Measurements from ENCODE around the gene TREML2.

Gene TREML2

GRCh38 chr6:41164551-41165120, 36.3 kb downstream of the TREML2 start:
- TF ChIP-seq Cebpa-rat (IDR thresholded peaks at IDR 0.05), result no peak
- Histone ChIP-seq H3K4me3 (no peak overlapping the region), H3K4me2 (no peak overlapping the region), H3K9ac (no peak overlapping the region), H4K20me1 (no peaks in the 10 kb centered on the region), H3K27ac (no peak overlapping the region), H3K27me3 (no peaks in the 10 kb centered on the region), H3K4me1 (peaks cover 5% of the 10 kb centered on the region; the same call in 1 of the 2 replicates), H3K36me3 (no peaks in the 10 kb centered on the region), H3K9me3 (no peaks in the 10 kb centered on the region)

GRCh38 chr6:41163419-41163717, 37.6 kb downstream of the TREML2 start:
- no peak overlapping the region for H3K9ac ChIP-seq
- no peak overlapping the region for H3K4me3 ChIP-seq
- H3K9me3 ChIP-seq, result no peaks in the 10 kb centered on the region
- no peak overlapping the region for H3K27ac ChIP-seq
- H3K27me3 ChIP-seq, result no peaks in the 10 kb centered on the region
- no peaks in the 10 kb centered on the region for H3K36me3 ChIP-seq
- H3K4me1 ChIP-seq, result peaks cover 5% of the 10 kb centered on the region; the same call in 1 of the 2 replicates
- no peak overlapping the region for H3K4me2 ChIP-seq
- no peaks in the 10 kb centered on the region for H4K20me1 ChIP-seq
- no peak for TF ChIP-seq Cebpa-rat (IDR thresholded peaks at IDR 0.05)

DNA sequence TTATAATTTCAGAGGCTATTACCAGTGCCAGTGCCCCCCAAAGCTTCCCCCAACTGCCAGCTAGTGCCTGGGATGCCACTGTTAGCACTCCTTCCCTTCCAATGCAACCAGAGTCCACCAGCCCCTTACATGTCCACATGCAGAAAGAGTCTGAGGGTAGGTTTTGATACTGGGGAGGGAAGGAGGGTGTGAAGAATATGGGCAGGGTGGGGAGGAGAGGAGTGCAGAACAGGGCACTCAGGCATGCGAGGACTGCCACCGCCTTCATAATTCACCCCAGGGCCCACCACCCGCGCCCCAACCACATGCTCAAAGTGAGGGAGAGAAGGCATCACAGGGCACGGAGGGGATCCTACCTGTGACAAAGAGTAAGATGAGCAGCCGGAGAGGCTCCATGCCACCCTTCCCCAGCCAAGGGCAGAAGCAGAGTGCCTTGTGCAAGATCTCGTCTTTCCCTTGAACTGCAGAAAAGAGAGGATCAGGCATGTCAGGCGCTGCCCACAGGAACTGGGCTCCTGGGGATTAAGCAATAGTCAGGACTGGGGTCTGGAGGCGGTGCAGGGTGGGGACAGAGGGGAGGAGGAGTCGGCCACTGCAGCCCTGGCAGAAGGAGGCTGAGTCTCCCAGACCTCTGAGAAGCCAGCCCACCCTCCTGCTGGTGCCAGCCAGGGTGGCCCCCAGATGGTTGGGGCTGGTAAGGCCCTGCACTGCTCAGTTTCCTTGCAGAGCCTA, 38.1 kb downstream of the TREML2 start, which contains the start of gene TREM2:
Gene TREM2, minus strand, starts transcription at position 430 of the 732 bp plus-strand sequence. Its CDS starts 34 bp downstream, at position 396.
- Histone ChIP-seq H3K4me3 (no peak within 1 kb of the TSS), H3K36me3 (no peaks in the 10 kb centered on the region), H3K27ac (no peak within 1 kb of the TSS), H3K4me1 (peaks cover 5% of the 10 kb centered on the region; the same call in 1 of the 2 replicates), H3K4me2 (0 out of 2 replicates have a peak within 1 kb of the TSS, but pooled peaks have one; percentile 14), H4K20me1 (no peaks in the 10 kb centered on the region), H3K9ac (no peak within 1 kb of the TSS), H3K9me3 (no peaks in the 10 kb centered on the region), H3K27me3 (no peaks in the 10 kb centered on the region)
- TF ChIP-seq Cebpa-rat (IDR thresholded peaks at IDR 0.05), result no peak

DNA sequence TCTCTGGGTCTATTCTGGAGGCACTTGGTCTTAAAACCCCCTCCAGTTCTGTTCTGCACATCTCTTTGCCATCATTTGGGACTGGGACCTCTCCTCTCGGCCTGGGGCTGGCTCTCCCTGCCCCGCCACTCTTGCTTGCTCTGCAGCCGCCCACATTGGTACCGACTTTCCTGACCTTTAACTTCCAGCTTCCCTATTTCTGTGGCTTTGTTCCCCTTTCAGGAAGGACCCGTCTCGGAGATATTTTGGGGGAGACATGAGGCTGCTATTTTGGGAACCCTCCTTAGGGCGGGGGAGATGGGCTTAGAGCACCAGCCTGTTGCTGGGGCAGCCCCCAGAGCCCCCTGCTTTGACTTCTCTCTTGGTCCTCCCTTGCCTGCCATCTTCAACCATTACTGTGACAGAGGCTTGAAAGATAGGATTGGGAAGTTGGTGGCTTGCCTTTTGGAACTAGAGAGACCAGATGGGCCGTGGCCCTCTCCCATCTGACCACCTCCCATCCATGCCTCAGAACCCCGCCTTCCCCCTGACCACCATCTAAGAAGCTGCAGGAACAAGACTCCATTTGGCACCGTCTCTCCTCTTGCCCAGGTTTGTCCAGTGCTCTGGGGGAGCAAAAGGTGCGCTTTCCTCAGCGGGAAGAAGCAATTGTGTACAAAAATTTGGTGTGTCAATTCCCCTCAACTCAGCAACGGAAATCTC, 38.9 kb downstream of the TREML2 start:
- 0 out of 2 replicates have a peak overlapping the region, but pooled peaks have one; percentile 14 for H3K4me2 ChIP-seq
- H3K4me1 ChIP-seq, result peaks cover 5% of the 10 kb centered on the region; the same call in 1 of the 2 replicates
- H4K20me1 ChIP-seq, result no peaks in the 10 kb centered on the region
- H3K9me3 ChIP-seq, result no peaks in the 10 kb centered on the region
- H3K9ac ChIP-seq, result no peak overlapping the region
- no peak overlapping the region for H3K27ac ChIP-seq
- H3K27me3 ChIP-seq, result no peaks in the 10 kb centered on the region
- no peak overlapping the region for H3K4me3 ChIP-seq
- TF ChIP-seq Cebpa-rat (IDR thresholded peaks at IDR 0.05), result no peak
- no peaks in the 10 kb centered on the region for H3K36me3 ChIP-seq

GRCh38 chr6:41161380-41161779, 39.6 kb downstream of the TREML2 start:
- Histone ChIP-seq H4K20me1 (no peaks in the 10 kb centered on the region), H3K4me1 (peaks cover 5% of the 10 kb centered on the region; the same call in 1 of the 2 replicates), H3K9me3 (no peaks in the 10 kb centered on the region), H3K4me2 (no peak overlapping the region), H3K36me3 (no peaks in the 10 kb centered on the region), H3K27ac (no peak overlapping the region), H3K9ac (no peak overlapping the region), H3K4me3 (no peak overlapping the region), H3K27me3 (no peaks in the 10 kb centered on the region)
- TF ChIP-seq Cebpa-rat (IDR thresholded peaks at IDR 0.05), result no peak

DNA sequence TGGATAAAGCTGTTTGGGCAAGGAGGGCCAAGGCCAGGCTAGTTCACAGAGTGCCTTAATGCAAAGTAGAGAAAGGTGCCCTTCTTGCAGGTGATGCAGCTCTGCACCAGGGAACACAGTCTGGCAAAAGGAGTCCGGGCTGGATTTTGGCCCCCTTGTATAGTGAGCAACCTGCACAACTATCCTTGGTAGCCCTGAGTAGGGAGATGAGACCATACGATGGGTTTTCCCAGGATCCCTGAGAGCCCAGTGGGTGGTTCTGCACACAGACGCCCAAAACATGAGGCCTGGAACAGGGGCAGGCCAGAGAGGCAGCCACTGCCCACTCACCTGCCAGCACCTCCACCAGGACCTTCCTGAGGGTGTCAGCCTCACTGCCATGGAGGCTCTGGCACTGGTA, 40.0 kb downstream of the TREML2 start:
- no peak for TF ChIP-seq Cebpa-rat (IDR thresholded peaks at IDR 0.05)
- Histone ChIP-seq H3K4me2 (no peak overlapping the region), H3K4me1 (peaks cover 5% of the 10 kb centered on the region; the same call in 1 of the 2 replicates), H4K20me1 (no peaks in the 10 kb centered on the region), H3K9me3 (no peaks in the 10 kb centered on the region), H3K27me3 (no peaks in the 10 kb centered on the region), H3K4me3 (no peak overlapping the region), H3K27ac (no peak overlapping the region), H3K36me3 (no peaks in the 10 kb centered on the region), H3K9ac (no peak overlapping the region)

GRCh38 chr6:41159415-41160082, 41.4 kb downstream of the TREML2 start:
- Histone ChIP-seq H3K4me1 (peaks cover 8% of the 10 kb centered on the region), H3K36me3 (no peaks in the 10 kb centered on the region), H3K27me3 (no peaks in the 10 kb centered on the region), H4K20me1 (no peaks in the 10 kb centered on the region), H3K4me2 (no peak overlapping the region), H3K9me3 (no peaks in the 10 kb centered on the region), H3K4me3 (no peak overlapping the region), H3K27ac (no peak overlapping the region), H3K9ac (no peak overlapping the region)
- no peak for TF ChIP-seq Cebpa-rat (IDR thresholded peaks at IDR 0.05)

- Histone ChIP-seq H3K4me2 (no peak overlapping the region), H3K27me3 (no peaks in the 10 kb centered on the region), H3K9me3 (no peaks in the 10 kb centered on the region), H3K27ac (no peak overlapping the region), H3K4me1 (peaks cover 20% of the 10 kb centered on the region), H3K4me3 (no peak overlapping the region), H3K9ac (no peak overlapping the region), H4K20me1 (no peaks in the 10 kb centered on the region), H3K36me3 (no peaks in the 10 kb centered on the region)
- no peak for TF ChIP-seq Cebpa-rat (IDR thresholded peaks at IDR 0.05)
Observed at GRCh38 chr6:41157323-41157722, 43.6 kb downstream of the TREML2 start.

DNA sequence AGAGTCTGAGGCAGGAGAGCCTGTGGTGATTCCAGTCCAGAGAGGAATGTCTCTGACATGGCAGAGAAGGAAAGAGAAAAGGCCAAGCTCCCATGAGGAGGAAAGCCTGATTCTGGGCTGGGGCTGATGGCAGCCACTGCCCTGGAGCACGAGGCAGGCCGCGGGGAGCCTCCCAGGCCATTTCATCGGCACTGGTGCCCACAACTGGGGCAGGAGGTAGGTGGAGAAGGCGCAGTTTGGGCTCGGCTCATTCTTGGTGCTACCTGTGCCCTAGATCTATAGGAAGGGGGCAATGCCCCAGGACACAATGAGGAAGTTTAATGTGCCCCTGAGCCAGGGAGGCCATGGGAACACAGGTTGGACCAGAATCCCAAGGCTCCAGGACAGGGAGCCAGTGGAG, 44.2 kb downstream of the TREML2 start:
- Histone ChIP-seq H3K4me2 (no peak overlapping the region), H3K9ac (no peak overlapping the region), H3K4me3 (no peak overlapping the region), H3K27ac (no peak overlapping the region), H4K20me1 (no peaks in the 10 kb centered on the region), H3K27me3 (no peaks in the 10 kb centered on the region), H3K4me1 (peaks cover 17% of the 10 kb centered on the region), H3K9me3 (no peaks in the 10 kb centered on the region), H3K36me3 (no peaks in the 10 kb centered on the region)
- no peak for TF ChIP-seq Cebpa-rat (IDR thresholded peaks at IDR 0.05)
